ENCODE measurements around the gene SERP2. TPM values are rescaled to one million over a fixed set of nuclear protein-coding genes. Genes with fewer than 3 reads are reported as not detected.
A peak's percentile ranks its signal among the peaks of the same experiment; 100 is the strongest.

The SERP2 gene
- total and polyA plus RNA-seq, 9 of the 15 experiments (the other 6 are each of a cell fraction or from before 2014, with no cell fraction given) = 0.13 TPM; not detected in 8

- TF ChIP-seq, protein P1, sequence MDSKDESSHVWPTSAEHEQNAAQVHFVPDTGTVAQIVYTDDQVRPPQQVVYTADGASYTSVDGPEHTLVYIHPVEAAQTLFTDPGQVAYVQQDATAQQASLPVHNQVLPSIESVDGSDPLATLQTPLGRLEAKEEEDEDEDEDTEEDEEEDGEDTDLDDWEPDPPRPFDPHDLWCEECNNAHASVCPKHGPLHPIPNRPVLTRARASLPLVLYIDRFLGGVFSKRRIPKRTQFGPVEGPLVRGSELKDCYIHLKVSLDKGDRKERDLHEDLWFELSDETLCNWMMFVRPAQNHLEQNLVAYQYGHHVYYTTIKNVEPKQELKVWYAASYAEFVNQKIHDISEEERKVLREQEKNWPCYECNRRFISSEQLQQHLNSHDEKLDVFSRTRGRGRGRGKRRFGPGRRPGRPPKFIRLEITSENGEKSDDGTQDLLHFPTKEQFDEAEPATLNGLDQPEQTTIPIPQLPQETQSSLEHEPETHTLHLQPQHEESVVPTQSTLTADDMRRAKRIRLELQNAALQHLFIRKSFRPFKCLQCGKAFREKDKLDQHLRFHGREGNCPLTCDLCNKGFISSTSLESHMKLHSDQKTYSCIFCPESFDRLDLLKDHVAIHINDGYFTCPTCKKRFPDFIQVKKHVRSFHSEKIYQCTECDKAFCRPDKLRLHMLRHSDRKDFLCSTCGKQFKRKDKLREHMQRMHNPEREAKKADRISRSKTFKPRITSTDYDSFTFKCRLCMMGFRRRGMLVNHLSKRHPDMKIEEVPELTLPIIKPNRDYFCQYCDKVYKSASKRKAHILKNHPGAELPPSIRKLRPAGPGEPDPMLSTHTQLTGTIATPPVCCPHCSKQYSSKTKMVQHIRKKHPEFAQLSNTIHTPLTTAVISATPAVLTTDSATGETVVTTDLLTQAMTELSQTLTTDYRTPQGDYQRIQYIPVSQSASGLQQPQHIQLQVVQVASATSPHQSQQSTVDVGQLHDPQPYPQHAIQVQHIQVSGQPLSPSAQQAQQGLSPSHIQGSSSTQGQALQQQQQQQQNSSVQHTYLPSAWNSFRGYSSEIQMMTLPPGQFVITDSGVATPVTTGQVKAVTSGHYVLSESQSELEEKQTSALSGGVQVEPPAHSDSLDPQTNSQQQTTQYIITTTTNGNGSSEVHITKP (IDR thresholded peaks at IDR 0.05; ENCODE audit: partially characterized antibody) = peak; percentile 79
- no peak for TF ChIP-seq TFAM (CRISPR knock-in tag; conservative IDR thresholded peaks at IDR 0.05)
- TF ChIP-seq SRSF3 (IDR thresholded peaks at IDR 0.05; ENCODE audit: insufficient read depth, low read length) = no peak
- no peak for TF ChIP-seq ZNF121 (CRISPR knock-in tag; conservative IDR thresholded peaks at IDR 0.05)
- TF ChIP-seq BRD9 (IDR thresholded peaks at IDR 0.05; ENCODE audit: low read depth, partially characterized antibody) = no peak
- TF ChIP-seq, protein P2, sequence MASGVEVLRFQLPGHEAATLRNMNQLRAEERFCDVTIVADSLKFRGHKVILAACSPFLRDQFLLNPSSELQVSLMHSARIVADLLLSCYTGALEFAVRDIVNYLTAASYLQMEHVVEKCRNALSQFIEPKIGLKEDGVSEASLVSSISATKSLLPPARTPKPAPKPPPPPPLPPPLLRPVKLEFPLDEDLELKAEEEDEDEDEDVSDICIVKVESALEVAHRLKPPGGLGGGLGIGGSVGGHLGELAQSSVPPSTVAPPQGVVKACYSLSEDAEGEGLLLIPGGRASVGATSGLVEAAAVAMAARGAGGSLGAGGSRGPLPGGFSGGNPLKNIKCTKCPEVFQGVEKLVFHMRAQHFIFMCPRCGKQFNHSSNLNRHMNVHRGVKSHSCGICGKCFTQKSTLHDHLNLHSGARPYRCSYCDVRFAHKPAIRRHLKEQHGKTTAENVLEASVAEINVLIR (CRISPR knock-in tag; IDR thresholded peaks at IDR 0.05) = no peak
- TF ChIP-seq TSC22D4 (tag; IDR thresholded peaks at IDR 0.05) = no peak
- TF ChIP-seq, protein P3, sequence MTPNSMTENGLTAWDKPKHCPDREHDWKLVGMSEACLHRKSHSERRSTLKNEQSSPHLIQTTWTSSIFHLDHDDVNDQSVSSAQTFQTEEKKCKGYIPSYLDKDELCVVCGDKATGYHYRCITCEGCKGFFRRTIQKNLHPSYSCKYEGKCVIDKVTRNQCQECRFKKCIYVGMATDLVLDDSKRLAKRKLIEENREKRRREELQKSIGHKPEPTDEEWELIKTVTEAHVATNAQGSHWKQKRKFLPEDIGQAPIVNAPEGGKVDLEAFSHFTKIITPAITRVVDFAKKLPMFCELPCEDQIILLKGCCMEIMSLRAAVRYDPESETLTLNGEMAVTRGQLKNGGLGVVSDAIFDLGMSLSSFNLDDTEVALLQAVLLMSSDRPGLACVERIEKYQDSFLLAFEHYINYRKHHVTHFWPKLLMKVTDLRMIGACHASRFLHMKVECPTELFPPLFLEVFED (CRISPR knock-in tag; conservative IDR thresholded peaks at IDR 0.05) = no peak
- TF ChIP-seq JUN (IDR thresholded peaks at IDR 0.05; ENCODE audit: borderline replicate concordance, low read depth, low read length) = no peak
- TF ChIP-seq JUN (CRISPR knock-in tag; IDR thresholded peaks at IDR 0.05; ENCODE audit: borderline replicate concordance) = no peak
- peak; percentile 82 for TF ChIP-seq EHMT2 (IDR thresholded peaks at IDR 0.05)
- peak; percentile 38 for TF ChIP-seq TAF1 (IDR thresholded peaks at IDR 0.05; ENCODE audit: control insufficient read depth, extremely low read depth, insufficient read depth, low read length, severe bottlenecking)
- no peak for TF ChIP-seq BRF2 (IDR thresholded peaks at IDR 0.05; ENCODE audit: borderline replicate concordance, insufficient read depth, insufficient read length)
- no peak for TF ChIP-seq SREBF1 (IDR thresholded peaks at IDR 0.05; ENCODE audit: borderline replicate concordance, low read depth, low read length)
- TF ChIP-seq E2F3 (CRISPR knock-in tag; IDR thresholded peaks at IDR 0.05) = no peak
- TF ChIP-seq POLR2H (tag; IDR thresholded peaks at IDR 0.05; ENCODE audit: low read depth) = no peak
Observed at GRCh38 chr13:44386913-44387556, 13.4 kb downstream of the SERP2 start (continued).

All from K562 (cell line).